ENCODE results near the gene FGF14.
A peak's percentile ranks its signal among the peaks of the same experiment; 100 is the strongest.

DNA sequence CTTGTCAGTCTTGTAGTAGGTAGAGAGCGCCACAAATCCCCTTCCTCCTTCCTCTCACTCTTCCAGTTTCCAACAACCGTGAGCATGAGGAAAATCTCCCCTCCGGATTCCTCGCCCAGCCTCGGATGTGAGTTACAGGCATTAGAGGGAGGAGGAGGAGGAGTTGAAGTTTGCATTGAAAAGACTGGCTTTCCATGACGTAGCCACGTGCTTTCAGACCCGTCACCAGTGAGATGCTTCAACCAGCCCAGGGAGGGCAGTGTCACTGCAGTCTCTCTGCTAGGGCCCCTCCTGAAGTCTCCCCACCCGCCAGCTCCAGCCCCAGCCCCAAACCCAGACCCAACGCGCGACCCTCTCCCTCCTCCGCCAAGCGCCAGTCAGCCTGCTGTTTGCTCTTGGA is 442 bp upstream of the FGF14 start:
- TF ChIP-seq TAF1 (IDR thresholded peaks at IDR 0.05; ENCODE audit: borderline replicate concordance, low read depth, low read length), result peak; percentile 29; the same call in 1 of the 2 replicates
- TF ChIP-seq POLR2AphosphoS5 (IDR thresholded peaks at IDR 0.05; ENCODE audit: low read depth, low read length), result no peak
- TF ChIP-seq MXI1 (IDR thresholded peaks at IDR 0.05; ENCODE audit: low read depth, low read length), result peak; percentile 100

Measured in SK-N-SH (cell line).